Neural cell (in vitro differentiated cells): ENCODE data around the gene TIAM2. TPM values are rescaled to one million over a fixed set of nuclear protein-coding genes. Genes with fewer than 3 reads are reported as not detected.

Source experiments
- H2AFZ ChIP-seq: fragments of 200-600, 300-800 bp; sonication (generic), shearing (Covaris generic); 2 replicates; pipeline ENCODE4 v1.6.0; 2014; ENCODE audit warnings: low read depth, mild to moderate bottlenecking, antibody characterized with exemption, low read length, moderate library complexity
- H3F3A ChIP-seq: fragments of 200-600 bp; shearing (Covaris generic); 2 replicates; pipeline ENCODE4 v1.6.1; 2016; ENCODE audit warnings: mild to moderate bottlenecking, moderate library complexity, mixed read lengths, antibody characterized with exemption, low read length; ENCODE audit not compliant: insufficient read depth, poor library complexity, severe bottlenecking
- H3K27ac ChIP-seq: fragments of 200-600, 300-800 bp; sonication (generic), shearing (Covaris generic); 2 replicates; pipeline ENCODE4 v1.5.1; 2014; ENCODE audit warnings: mild to moderate bottlenecking, low read length, moderate library complexity
- H3K27me3 ChIP-seq: fragments of 300-800, 200-600 bp; sonication (generic), shearing (Covaris generic); 2 replicates; pipeline ENCODE4 v1.6.0; 2014; ENCODE audit warnings: mild to moderate bottlenecking, low read depth, low read length, moderate library complexity; ENCODE audit not compliant: insufficient read depth
- H3K36me3 ChIP-seq: fragments of 300-800, 200-600 bp; sonication (generic), shearing (Covaris generic); 2 replicates; pipeline ENCODE4 v1.5.1; 2014; ENCODE audit warnings: mild to moderate bottlenecking, antibody characterized with exemption, low read length, moderate library complexity; ENCODE audit not compliant: insufficient read depth
- H3K4me2 ChIP-seq: fragments of 300-800, 200-600 bp; sonication (generic), shearing (Covaris generic); 2 replicates; pipeline ENCODE4 v1.6.0; 2014; ENCODE audit warnings: mild to moderate bottlenecking, low read length
- H3K4me3 ChIP-seq: fragments of 300-800, 200-600 bp; sonication (generic), shearing (Covaris generic); 2 replicates; pipeline ENCODE4 v1.5.1; 2014; ENCODE audit warnings: mild to moderate bottlenecking, low read length, moderate library complexity
- H3K79me2 ChIP-seq: fragments of 200-600 bp; shearing (Covaris generic); replicated peaks from 2 replicates; pipeline ENCODE4 v1.6.0; 2014; ENCODE audit warnings: mild to moderate bottlenecking, low read length, moderate library complexity; ENCODE audit not compliant: insufficient read depth
- H3K9ac ChIP-seq: fragments of 300-800, 200-600 bp; sonication (generic), shearing (Covaris generic); 2 replicates; pipeline ENCODE4 v1.6.1; 2016; ENCODE audit warnings: mild to moderate bottlenecking, low read length, mixed read lengths
- H3K9me2 ChIP-seq: fragments of 200-600 bp; shearing (Covaris generic); 2 replicates; pipeline ENCODE4 v1.6.1; 2016; ENCODE audit warnings: mild to moderate bottlenecking, low read length, mixed read lengths; ENCODE audit not compliant: insufficient read depth
- H3K9me3 ChIP-seq: fragments of 200-600, 300-800 bp; sonication (generic), shearing (Covaris generic); 2 replicates; pipeline ENCODE4 v1.6.1; 2016; ENCODE audit warnings: mild to moderate bottlenecking, mixed run types, low read length, moderate library complexity, mixed read lengths
- H4K20me1 ChIP-seq: fragments of 200-600 bp; shearing (Covaris generic); 2 replicates; pipeline ENCODE4 v1.6.1; 2016; ENCODE audit warnings: mild to moderate bottlenecking, mixed run types; ENCODE audit not compliant: insufficient read depth
- CTCF ChIP-seq: fragments of 450-650 bp; IDR thresholded peaks from 2 replicates; pipeline ENCODE4 v1.5.1; 2014; ENCODE audit warnings: antibody characterized with exemption, mild to moderate bottlenecking, moderate library complexity; ENCODE audit not compliant: poor library complexity, severe bottlenecking
- EP300 ChIP-seq: fragments of 450-650 bp; conservative IDR thresholded peaks from 2 replicates; pipeline ENCODE4 v1.6.1; 2014; ENCODE audit warnings: antibody characterized with exemption, mild to moderate bottlenecking, moderate library complexity; ENCODE audit not compliant: poor library complexity, severe bottlenecking
- EZH2 ChIP-seq: fragments of 200-600, 300-800 bp; shearing (Covaris generic), sonication (generic); IDR thresholded peaks from 2 replicates; pipeline ENCODE4 v1.6.1; 2014; ENCODE audit warnings: antibody characterized with exemption, low read length, borderline replicate concordance, mild to moderate bottlenecking; ENCODE audit not compliant: insufficient read depth, poor library complexity, severe bottlenecking
- MXI1 ChIP-seq: fragments of 450-650 bp; conservative IDR thresholded peaks from 2 replicates; pipeline ENCODE4 v1.6.1; 2014; ENCODE audit warnings: antibody characterized with exemption, mild to moderate bottlenecking; ENCODE audit not compliant: poor library complexity, severe bottlenecking
- POLR2AphosphoS5 ChIP-seq: IDR thresholded peaks from 2 replicates; pipeline ENCODE4 v1.6.1; 2012
- RAD21 ChIP-seq: fragments of 450-650 bp; conservative IDR thresholded peaks from 2 replicates; pipeline ENCODE4 v1.6.1; 2014; ENCODE audit warnings: antibody characterized with exemption, mild to moderate bottlenecking, moderate library complexity
- SMC3 ChIP-seq: fragments of 450-650 bp; conservative IDR thresholded peaks from 2 replicates; pipeline ENCODE4 v1.6.1; 2014; ENCODE audit warnings: antibody characterized with exemption, mild to moderate bottlenecking, moderate library complexity; ENCODE audit not compliant: poor library complexity
- TAF1 ChIP-seq: IDR thresholded peaks from 2 replicates; pipeline ENCODE4 v1.6.1; 2012; ENCODE audit warnings: low read depth
- polyA plus RNA-seq: library from polyadenylated mRNA; depleted of rRNA; stranded (reverse); fragments of >200 nt; gene quantifications from 2 replicates; pipeline ENCODE4 v1.2.3, GENCODE V29; 2014
- TF ChIP-seq, protein P1 (sequence below): IDR thresholded peaks from 2 replicates; pipeline ENCODE4 v1.6.1; 2012; ENCODE audit warnings: borderline replicate concordance

Gene TIAM2
- polyA plus RNA-seq, 1 donor from 2014 or later = 73.3 TPM

DNA sequence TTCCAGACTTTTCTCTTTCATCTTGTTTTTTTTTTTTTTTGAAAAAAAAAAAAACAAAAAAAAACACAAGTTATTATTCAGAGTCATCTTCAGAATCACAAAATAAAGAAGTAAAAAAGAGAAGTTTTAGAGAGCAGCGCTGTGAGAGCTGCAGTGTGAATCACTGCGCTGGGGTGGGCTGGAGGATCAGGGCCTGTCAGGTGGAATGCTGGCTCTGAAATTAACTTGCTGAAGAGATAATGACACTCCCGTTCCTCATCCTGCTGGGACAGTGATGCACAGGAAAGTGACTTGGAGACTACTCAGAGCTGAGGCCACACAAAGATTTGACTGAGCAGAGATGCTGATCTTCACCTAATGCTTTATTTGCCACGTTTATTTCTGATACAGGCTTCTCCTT is 226.0 kb downstream of the TIAM2 start:
- Histone ChIP-seq H2AFZ (no peak overlapping the region), H3K9me2 (no peaks in the 10 kb centered on the region), H3F3A (peaks cover 3% of the 10 kb centered on the region), H3K36me3 (no peaks in the 10 kb centered on the region), H3K27ac (peak overlapping the region; percentile 45), H3K4me3 (peak overlapping the region; percentile 68), H3K9ac (peak overlapping the region; percentile 8), H3K79me2 (peaks cover 67% of the 10 kb centered on the region), H3K4me2 (no peak overlapping the region), H3K9me3 (no peaks in the 10 kb centered on the region), H4K20me1 (no peaks in the 10 kb centered on the region), H3K27me3 (no peaks in the 10 kb centered on the region)
- TF ChIP-seq EP300 = peak; percentile 19
- TF ChIP-seq TAF1 = no peak
- TF ChIP-seq EZH2 = no peak
- TF ChIP-seq POLR2AphosphoS5 = peak; percentile 24
- TF ChIP-seq, protein P1, sequence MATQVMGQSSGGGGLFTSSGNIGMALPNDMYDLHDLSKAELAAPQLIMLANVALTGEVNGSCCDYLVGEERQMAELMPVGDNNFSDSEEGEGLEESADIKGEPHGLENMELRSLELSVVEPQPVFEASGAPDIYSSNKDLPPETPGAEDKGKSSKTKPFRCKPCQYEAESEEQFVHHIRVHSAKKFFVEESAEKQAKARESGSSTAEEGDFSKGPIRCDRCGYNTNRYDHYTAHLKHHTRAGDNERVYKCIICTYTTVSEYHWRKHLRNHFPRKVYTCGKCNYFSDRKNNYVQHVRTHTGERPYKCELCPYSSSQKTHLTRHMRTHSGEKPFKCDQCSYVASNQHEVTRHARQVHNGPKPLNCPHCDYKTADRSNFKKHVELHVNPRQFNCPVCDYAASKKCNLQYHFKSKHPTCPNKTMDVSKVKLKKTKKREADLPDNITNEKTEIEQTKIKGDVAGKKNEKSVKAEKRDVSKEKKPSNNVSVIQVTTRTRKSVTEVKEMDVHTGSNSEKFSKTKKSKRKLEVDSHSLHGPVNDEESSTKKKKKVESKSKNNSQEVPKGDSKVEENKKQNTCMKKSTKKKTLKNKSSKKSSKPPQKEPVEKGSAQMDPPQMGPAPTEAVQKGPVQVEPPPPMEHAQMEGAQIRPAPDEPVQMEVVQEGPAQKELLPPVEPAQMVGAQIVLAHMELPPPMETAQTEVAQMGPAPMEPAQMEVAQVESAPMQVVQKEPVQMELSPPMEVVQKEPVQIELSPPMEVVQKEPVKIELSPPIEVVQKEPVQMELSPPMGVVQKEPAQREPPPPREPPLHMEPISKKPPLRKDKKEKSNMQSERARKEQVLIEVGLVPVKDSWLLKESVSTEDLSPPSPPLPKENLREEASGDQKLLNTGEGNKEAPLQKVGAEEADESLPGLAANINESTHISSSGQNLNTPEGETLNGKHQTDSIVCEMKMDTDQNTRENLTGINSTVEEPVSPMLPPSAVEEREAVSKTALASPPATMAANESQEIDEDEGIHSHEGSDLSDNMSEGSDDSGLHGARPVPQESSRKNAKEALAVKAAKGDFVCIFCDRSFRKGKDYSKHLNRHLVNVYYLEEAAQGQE = no peak
- no peak for TF ChIP-seq SMC3
- TF ChIP-seq RAD21 = no peak
- no peak for TF ChIP-seq MXI1

DNA sequence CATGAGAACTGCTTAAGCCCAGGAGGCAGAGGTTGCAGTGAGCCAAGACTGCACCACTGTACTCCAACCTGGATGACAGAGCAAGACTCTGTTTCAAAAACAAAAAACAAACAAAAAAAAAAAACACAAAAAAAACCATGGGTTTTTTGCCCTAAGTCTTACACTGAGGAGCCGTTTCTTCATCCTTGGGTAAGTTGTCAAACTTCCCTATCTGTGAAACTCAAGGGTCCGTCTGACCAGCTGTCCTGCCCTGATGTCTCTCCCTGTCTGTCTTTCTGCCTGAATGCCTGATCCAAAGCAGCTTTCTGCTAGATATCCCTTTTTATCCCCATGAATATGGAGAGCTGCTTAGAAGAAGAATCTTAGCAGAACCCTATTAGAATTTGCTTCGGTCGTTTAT is 227.4 kb downstream of the TIAM2 start:
- H3K4me2 ChIP-seq = no peak overlapping the region
- no peaks in the 10 kb centered on the region for H3K36me3 ChIP-seq
- no peaks in the 10 kb centered on the region for H4K20me1 ChIP-seq
- TF ChIP-seq CTCF = no peak
- TF ChIP-seq TAF1 = no peak
- no peak for TF ChIP-seq SMC3
- no peak overlapping the region for H2AFZ ChIP-seq
- peaks cover 3% of the 10 kb centered on the region for H3F3A ChIP-seq
- H3K9me3 ChIP-seq = no peaks in the 10 kb centered on the region
- H3K27ac ChIP-seq = no peak overlapping the region
- H3K9me2 ChIP-seq = no peaks in the 10 kb centered on the region
- no peak overlapping the region for H3K9ac ChIP-seq
- H3K79me2 ChIP-seq = peaks cover 68% of the 10 kb centered on the region
- H3K27me3 ChIP-seq = no peaks in the 10 kb centered on the region
- no peak overlapping the region for H3K4me3 ChIP-seq
